HG02759 (cell line): ENCODE data around the gene NARF.

ENCODE experiments used
- ATAC-seq: cut with Tn5 transposase; IDR thresholded peaks from one replicate; pipeline ENCODE4 v1.9.1; 2021; ENCODE audit warnings: mild to moderate bottlenecking, moderate library complexity; ENCODE audit not compliant: unreplicated experiment

The NARF gene

DNA sequence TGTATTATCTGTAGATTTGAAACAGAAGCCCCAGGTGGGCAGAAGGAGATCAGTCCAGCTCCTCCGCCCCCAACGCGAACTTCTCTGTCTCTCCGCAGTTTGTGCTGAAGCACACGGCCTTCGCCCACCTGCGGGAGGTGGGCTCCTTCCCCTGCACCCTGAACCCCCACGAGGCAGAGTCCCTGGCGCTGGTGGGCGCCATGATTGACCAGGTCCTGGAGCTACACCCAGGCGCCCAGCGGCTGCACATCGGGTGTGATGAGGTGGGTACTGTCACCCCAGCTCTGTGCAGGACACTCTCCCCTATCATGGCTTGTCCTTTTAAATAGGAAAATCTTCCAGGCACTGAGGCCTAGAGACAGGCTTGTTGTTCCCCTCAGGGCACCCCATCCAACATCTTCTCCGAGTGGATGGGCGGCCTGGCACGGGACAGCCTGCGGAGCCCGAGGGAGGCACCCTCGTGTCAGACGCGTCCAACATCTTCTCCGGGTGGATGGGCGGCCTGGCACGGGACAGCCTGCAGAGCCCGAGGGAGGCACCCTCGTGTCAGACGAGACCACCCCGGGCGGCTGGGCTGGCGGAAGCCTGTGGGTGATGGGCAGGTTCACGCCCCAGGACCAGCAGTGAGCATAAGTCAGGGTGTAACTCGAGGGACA lies 24.9 kb upstream of the NARF start:
- ATAC-seq = no peak

DNA sequence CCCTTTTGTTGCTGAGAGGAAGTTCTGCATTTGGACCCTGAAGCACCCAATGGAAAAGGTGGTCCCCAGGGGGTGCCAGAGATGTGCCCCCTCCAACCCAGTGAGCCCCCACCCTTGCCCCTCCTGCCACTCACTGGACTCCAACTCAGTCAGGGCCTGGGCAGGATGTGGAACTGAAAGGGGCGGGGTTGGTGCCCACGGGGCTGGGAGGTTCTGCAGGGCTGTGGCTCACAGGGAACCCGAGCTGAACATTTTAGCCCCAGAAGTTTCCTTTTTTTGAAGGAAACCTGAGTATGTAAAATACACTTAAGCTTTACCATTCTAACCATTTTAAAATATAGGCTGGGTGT lies 24.4 kb upstream of the NARF start:
- ATAC-seq = no peak

DNA sequence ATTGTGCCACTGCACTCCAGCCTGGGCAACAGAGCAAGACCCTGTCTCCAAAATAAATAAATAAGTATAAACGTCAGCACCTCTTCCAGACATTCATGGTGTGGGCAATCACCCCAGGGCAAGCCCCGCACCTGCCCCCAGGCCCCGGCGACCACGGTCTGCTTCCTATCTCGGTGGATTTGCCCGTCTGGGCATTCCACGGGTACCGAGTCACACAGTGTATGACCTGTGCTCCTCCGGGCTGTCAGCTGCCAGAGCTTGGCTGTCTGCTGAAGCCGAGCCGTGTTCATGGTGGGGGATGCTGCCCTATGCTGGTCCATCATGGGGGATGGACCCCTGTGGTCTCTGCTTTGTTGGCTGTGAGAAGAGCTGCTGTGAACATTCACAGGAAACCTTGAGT lies 23.4 kb upstream of the NARF start:
- ATAC-seq = no peak

DNA sequence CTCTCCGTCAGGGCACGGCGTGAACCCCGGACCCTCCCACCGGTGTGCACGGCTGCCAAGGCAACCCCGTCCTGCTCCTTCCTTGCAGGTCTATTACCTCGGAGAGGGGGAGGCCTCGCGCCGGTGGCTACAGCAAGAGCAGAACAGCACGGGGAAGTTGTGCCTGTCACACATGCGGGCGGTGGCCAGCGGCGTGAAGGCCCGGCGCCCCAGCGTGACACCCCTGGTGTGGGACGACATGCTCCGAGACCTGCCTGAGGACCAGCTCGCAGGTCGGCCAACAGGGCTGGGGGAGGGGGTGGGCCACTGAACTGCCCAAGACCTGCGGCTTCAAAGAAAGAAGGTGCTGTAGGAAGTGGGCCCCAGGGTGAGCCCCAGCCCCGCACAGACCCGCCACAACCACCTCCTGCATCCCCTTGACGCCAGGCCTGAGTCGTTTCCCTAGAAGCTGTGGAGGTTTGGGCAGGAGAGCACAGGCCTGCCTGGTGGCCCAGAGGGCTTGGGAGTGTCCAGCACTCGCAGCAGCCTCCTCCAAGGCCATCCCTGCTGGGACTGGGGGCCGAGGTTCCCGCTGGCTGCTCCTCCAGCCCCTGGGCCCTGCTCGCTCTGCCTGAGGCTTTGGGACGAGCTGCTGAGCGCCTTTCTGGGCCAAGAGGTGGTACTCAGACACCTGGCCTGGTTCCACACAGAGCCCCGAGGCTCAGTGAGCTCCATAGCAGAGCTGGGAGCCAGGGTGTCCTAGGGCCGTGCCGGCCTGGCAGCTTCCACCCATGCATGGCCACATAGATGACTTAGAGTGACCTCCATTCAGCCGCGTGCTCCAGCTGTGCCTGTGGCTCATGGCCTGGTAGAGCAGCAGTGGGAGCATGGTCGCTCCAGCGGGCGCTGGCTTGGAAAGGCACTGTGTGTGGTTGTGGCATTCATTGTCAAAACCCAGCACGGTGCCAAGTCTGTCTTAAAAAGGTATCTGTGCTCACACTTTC lies 22.6 kb upstream of the NARF start:
- no peak for ATAC-seq

DNA sequence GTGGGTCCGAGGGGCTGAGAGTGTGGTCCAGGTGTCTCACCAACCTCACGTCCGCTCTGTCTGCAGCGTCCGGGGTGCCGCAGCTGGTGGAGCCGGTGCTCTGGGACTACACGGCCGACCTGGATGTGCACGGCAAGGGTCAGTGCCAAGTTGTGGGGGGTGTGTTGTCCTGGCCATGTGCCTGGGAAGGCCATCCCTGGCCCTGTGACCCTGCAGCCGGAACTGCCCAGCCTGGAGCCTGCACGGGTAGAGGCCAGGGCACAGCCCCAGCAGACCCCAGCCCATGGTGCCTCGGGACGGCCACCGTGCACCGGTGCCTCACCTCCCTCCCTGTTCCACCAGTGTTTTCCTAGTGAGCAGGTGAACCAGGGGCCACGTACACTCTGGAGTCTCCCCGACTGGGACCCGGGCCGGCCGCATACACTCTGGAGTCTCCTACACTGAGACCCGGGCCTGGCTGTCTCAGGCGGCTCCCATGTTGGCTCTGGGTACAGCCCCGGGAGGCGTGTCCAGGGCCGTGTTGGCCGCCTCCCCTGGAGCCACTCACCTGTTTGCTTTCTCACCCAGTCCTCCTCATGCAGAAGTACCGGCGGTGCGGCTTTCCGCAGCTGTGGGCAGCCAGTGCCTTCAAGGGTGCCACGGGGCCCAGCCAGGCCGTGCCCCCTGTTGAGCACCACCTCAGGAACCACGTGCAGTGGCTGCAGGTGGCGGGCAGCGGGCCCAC lies 21.8 kb upstream of the NARF start:
- no peak for ATAC-seq

DNA sequence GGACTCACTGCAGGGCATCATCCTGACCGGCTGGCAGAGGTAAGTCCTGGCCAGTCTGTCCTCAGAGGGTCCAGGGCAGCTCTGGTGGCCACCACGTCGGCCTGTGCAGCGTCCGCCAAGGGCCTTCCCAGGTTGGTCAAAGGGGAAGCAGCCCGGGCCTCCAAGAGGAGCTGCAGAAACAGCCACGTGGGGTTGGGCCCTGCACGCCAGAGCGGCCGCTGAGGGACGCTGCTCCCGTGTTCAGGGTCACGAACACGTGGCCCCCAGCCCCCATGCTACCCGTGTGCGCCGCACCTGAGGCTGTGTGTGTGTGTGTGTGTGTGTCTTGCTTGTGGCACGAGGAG lies 21.2 kb upstream of the NARF start:
- ATAC-seq = no peak

DNA sequence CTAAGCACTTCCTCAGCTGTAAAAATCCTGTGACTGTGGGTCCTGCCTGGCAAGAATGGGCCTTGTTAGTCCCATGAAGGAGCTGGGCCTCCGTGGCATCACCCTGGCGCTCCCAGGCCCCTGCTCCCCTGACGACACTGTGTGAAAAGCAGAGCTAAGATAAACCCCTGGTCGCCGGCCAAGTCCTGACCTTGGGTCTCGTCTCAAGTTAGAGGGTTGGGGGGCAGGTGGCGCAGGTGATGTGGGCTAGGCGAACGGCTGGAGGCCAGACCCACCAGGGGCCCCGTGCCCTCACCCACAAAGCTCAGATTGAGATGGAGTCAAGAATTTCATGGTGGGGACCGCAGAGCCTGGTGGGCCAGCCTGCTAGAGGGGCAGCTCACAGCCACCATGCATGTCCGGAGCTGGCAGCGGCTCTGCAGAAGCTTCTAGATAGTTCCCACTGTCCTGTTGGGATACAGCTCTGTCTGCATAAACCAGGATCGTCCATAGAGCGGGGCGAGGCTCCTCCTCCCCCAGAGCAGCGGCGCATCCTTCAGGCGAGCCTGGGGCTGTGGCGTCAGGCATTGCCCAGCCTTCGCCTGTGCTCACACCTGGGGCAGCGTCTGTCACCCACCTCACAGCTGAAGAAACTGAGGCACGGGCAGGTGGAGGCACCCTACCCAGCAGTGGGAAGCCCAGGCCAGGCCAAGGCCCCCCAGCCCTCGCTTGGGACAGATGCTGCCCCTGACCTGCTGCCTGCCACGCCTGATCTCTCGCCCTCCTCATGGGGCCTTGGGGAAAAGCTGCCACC lies 19.9 kb upstream of the NARF start:
- ATAC-seq = no peak

DNA sequence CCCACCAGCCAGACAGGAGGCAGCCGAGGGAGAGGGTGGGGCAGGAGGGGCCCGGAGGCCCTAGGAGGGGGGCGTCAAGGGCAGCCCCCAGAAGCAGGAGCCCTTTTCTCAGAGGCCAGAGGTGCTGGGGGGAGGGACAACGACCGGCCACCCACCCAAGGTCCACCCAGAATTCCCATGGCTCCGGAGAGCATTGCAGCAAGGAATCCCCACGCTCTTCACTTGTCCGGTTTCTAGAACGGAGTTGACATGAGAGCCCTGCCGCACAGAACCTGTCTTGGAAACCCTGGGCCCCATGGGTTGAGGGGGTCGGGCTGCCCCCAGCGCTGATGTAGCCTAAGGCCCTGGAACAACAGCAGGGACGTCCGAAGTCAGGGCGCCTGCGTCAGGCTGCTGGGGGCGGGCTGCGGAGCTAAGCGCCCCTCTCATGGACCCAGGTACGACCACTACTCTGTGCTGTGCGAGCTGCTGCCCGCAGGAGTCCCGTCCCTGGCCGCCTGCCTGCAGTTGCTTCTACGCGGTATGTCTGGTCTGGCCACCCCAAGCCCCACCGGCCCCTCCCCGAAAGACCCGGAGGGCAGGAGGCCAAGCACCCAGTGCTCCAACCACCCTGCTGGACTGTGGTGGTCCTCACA lies 19.2 kb upstream of the NARF start:
- ATAC-seq = no peak

DNA sequence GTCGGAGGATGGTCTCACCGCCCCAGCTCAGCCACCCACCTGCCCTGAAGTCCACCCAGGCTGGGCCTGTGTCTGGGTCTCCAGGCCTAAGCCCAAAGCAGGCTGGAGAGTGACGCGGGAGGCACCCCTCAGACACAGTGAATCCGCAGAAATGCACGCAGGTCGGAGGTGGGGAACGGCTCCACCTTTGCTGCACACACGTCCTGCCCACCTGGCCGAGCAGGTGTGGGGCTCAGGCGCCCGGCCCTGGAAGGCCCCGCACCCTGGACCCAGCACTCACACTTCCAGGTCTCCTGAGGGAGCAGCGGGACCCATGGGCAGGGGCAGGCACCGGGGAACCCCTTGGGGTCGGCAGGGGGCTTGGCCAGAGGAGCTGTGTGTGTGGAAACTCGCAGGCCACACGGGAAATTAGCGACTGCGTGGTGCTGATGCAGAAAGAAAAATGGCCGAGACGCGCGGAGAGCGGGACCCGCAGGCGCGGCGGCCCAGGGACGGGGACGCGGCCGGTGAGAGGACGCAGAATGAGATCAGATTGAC lies 18.6 kb upstream of the NARF start:
- no peak for ATAC-seq

DNA sequence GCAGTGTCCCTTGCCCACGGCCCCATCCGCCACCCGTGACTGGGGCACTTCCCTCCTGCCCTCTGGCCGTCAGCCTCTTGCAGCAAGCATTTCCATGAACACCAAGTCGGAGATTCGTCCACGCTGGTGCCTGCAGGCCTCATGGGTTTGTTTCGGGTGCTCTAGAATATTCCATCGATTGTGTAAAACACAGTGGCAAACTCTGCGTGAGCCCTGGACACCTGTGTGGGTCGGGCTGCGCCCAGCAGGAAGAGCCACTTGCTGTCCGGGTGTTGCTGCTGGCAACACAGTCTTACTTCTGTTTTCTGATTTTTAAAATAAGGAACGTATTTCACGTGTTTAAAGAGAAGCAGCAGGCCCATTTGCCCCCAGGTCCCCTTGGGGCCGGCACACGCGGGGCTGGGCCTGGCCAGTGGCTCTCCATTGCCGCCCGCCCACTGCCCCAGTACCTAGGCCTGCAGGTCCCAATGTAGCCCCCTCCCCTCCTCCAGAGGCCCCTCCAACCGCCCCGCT lies 18.0 kb upstream of the NARF start:
- no peak for ATAC-seq

DNA sequence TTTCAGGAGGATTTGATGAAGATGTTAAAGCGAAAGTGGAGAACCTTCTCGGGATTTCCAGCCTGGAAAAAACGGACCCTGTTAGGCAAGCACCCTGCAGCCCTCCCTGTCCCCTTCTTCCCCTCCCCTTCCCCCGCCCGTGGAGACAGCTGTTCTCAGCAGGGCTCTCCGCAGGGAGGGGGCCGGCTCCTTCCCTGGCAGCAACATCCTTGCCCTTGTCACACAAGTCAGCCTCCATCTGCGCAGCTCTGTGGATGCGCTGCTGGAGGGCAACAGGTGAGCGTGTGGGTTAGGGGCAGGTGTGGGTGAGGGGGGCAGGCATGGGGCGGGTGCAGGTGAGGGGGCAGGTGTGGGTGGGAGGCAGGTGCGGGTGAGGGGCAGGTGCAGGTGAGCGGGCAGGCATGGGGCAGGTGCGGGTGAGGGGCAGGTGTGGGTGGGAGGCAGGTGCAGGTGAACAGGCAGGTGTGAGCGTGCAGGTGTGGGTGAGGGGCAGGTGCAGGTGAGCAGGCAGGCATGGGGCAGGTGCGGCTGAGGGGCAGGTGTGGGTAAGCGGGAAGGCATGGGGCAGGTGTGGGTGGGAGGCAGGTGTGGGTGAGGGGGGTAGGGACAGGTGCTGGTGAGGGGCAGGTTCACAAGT lies 17.4 kb upstream of the NARF start:
- ATAC-seq = no peak

DNA sequence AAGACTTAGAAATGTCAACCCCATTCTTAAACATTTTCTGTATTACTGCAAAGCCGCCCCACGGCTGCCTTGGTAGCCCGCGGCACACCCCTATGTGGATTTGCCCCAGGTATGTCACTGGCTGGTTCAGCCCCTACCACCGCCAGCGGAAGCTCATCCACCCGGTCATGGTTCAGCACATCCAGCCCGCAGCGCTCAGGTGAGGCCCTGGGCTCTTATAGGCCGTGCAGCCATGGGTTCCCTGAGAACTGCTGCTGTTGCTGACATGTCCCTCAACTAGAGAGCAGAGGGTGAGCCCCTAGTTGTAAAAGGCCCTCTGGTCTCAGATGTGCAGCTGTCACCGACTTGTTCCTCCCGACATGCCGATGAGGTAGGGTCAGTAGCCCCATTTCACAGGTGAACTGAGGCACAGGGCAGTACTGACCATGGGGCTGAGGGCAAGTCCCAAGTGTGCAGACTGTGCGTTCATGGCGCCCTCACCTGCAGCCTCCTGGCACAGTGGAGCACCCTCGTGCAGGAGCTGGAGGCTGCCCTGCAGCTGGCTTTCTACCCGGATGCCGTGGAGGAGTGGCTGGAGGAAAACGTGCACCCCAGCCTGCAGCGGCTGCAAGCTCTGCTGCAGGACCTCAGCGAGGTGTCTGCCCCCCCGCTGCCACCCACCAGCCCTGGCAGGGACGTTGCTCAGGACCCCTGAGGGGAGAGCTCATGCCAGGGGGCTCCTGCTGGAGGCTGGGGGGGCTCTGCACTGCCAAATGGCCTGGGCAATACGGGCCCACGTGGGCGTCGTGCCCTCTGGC lies 16.7 kb upstream of the NARF start:
- no peak for ATAC-seq

DNA sequence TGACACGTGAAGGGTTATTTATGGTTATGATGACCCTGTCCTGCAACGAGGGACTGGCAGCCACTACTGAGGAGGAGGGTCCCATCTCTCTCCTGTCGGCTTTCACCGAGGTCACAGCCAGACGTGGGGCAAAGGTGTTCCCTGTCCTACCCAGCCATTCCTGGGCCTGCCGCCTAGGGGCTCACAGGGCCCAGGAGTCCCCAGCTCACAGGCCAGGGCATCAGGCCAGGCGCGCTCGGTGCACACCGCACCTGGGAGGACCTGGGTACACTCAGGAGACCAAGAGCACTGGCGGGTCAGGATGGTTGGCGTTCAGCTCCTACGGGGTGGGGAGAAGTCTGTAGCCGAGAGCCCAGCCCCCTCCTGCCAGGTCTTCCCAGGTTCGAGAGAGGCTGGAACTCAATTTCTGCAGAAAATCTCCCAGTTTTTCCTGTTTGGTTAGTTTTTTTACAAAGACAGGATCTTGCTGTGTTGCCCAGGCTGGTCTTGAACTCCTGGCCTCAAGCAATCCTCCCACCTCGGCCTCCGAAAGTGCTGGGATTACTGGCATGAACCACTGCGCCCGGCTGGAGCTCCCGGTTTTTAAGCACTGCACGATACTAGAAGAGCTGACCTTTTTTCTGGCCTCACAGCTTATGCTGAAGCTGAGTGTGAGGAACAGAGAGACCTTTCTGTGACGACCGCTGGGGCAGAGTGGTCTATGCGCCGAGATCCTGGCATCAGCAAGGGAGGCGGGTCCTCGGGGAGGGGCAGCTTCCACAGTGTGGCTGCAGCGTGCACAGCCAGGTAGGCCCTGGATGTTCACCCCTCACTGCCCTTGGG lies 15.7 kb upstream of the NARF start:
- no peak for ATAC-seq

DNA sequence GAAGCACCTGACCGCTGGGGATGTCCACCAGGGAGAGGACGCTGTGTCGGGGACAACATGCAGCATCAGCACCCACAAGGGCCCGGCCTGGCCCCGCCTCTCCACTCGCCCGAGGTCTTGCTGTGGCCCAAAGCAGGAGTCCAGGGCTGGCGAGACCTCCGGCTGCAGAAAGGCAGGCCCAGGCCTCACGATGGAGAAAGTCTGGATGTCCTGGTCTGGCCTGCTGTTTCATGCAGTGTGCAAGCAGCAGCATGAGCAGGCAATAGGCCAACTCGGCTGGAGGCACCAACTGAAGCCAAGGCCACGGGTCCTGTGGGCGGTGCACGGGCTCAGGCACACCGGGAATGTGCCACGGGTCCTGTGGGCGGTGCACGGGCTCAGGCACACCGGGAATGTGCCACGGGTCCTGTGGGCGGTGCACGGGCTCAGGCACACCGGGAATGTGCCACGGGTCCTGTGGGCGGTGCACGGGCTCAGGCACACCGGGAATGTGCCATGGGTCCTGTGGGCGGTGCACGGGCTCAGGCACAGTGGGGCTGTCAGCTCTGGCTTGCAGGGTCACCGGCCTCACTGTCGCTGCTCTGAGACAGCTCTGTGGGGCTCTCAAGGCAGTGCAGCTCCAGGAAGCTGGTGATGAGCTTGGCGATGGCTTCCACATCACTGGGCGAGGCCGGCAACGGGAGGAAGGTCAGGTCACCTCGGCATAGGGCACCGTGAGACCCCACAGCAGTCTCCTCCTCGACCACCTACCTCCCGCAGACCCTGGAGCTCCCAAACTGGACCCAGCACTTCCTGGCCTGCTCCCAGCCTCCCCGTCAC lies 14.9 kb upstream of the NARF start:
- ATAC-seq = no peak

DNA sequence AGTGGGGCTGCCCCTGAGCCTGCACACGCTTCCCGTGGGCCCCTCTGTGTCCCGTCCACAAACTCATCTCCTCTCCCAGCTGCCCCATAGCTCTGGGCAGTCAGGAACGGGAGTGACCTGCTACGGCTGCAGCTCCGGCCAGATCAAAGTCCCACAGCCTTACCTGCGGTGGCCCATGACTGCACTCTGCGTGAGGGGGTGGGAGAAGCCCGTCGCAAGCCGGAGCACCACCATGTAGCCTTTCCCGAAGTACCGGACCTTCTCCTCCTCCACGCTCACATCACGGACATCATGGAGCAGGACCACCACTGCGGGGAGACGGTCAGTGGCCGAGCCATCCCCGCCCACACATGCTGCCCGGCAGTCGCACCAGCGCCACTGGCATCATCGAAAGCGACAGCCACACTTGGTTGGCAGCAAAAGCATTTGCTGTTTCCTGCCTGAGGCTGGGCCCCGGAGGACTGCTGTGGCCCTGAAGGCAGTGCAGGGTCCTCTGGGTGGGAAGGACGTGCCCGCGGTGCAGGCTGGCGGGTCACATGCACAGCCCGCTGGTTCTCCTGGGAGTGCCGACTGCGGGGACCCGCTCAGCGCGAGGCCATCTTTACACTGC lies 14.2 kb upstream of the NARF start:
- no peak for ATAC-seq

DNA sequence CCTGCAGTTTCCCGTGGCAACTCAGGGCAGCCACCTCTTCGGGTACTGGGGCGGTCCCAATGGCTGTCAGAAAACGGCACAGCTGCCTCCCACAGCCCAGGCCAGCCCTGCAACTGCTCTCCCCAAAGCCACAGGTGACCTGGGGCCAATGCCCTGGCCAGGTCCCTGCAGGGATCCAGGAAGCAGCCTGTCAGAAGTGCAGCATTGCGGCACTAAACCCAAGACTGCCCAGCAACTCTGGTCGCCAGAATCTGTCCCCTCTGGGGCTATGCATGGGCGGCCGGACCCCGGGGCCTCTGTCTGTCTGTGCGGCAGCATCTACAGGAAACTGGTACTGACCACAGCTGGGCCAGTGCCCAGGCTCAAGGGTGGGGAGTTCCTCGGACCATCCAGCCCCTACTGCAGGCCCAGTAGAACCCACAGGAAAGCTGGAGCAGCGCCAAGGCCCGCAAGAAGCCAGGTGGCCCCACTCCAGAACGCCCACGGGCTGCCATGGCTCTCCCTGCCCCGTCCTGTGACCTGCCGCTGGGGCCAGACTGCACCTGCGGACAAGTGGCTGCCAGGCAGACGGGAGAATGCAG lies 13.5 kb upstream of the NARF start:
- ATAC-seq = no peak
